ENCODE results near the gene IER5. TPM values are rescaled to one million over a fixed set of nuclear protein-coding genes. Genes with fewer than 3 reads are reported as not detected.

Gene IER5
- total RNA-seq, 1 experiment from 2014 or later: 47.5 TPM

DNA sequence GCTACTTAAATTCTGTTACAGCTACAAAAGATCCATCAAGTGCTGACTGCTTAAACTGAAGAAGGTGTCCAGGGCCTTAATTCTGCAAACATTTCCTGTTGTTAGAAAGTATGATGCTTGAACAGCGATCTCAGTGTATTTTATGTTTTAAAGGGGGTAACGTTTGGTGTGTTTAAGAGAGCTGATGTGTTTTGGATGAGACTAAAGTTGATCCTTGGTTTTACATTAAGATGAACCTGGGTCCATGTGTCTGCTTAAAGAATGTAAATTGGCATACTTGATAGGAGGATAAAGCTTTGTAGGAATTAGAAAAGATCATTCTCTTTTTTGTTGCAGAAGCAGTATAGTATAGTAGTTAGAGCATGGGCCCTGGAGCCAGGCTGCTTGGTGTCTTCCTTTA is 3.6 kb downstream of the IER5 start:
- TF ChIP-seq, protein P1, sequence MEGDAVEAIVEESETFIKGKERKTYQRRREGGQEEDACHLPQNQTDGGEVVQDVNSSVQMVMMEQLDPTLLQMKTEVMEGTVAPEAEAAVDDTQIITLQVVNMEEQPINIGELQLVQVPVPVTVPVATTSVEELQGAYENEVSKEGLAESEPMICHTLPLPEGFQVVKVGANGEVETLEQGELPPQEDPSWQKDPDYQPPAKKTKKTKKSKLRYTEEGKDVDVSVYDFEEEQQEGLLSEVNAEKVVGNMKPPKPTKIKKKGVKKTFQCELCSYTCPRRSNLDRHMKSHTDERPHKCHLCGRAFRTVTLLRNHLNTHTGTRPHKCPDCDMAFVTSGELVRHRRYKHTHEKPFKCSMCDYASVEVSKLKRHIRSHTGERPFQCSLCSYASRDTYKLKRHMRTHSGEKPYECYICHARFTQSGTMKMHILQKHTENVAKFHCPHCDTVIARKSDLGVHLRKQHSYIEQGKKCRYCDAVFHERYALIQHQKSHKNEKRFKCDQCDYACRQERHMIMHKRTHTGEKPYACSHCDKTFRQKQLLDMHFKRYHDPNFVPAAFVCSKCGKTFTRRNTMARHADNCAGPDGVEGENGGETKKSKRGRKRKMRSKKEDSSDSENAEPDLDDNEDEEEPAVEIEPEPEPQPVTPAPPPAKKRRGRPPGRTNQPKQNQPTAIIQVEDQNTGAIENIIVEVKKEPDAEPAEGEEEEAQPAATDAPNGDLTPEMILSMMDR (IDR thresholded peaks at IDR 0.05; ENCODE audit: unreplicated experiment): no peak
- H3K4me3 Mint-ChIP-seq (ENCODE audit: unreplicated experiment): peak overlapping the region; percentile 100
- CTCF ChIA-PET: interaction anchor here (0.5 to 12.1 kb wide), 17 partner anchors 7 to 577 kb away, joined by 3 to 215 read pairs (median 4); no protein-coding TSS in a partner anchor

GRCh38 chr1:181092883-181093458 is 4.5 kb downstream of the IER5 start:
- peaks cover 79% of the 10 kb centered on the region for H3K36me3 Mint-ChIP-seq (ENCODE audit: insufficient read depth, unreplicated experiment)
- ChIA-PET POLR2A (interaction anchor here (0.6 to 38.3 kb wide), 6 partner anchors 13 to 162 kb away, joined by 3 to 1402 read pairs (median 280); partner anchors contain the start of genes MR1 and STX6), CTCF (interaction anchor here (0.6 to 12.1 kb wide), 13 partner anchors 10 to 578 kb away, joined by 3 to 215 read pairs (median 3); no protein-coding TSS in a partner anchor)
- intact Hi-C loops (cut with micrococcal nuclease): no loop called here
- H3K9me3 Mint-ChIP-seq (ENCODE audit: unreplicated experiment): no peaks in the 10 kb centered on the region
- H3K27ac Mint-ChIP-seq (ENCODE audit: low read depth, unreplicated experiment): peak overlapping the region; percentile 32
- H3K4me3 Mint-ChIP-seq (ENCODE audit: unreplicated experiment): peak overlapping the region; percentile 100
- TF ChIP-seq, protein P1 (IDR thresholded peaks at IDR 0.05; ENCODE audit: unreplicated experiment): no peak
- DNase-seq (ENCODE audit: unreplicated experiment): no peak
- H3K27me3 Mint-ChIP-seq (ENCODE audit: insufficient read depth, unreplicated experiment): no peaks in the 10 kb centered on the region
- peaks cover 41% of the 10 kb centered on the region for H3K4me1 Mint-ChIP-seq (ENCODE audit: insufficient read depth, unreplicated experiment)
- BruUV-seq (replicated peaks): no TSS peak

More for the DNA sequence above, 3.6 kb downstream of the IER5 start:
- Mint-ChIP-seq H3K36me3 (ENCODE audit: insufficient read depth, unreplicated experiment) (peaks cover 82% of the 10 kb centered on the region), H3K27me3 (ENCODE audit: insufficient read depth, unreplicated experiment) (no peaks in the 10 kb centered on the region), H3K27ac (ENCODE audit: low read depth, unreplicated experiment) (peak overlapping the region; percentile 99), H3K4me1 (ENCODE audit: insufficient read depth, unreplicated experiment) (peaks cover 49% of the 10 kb centered on the region), H3K9me3 (ENCODE audit: unreplicated experiment) (no peaks in the 10 kb centered on the region)
- POLR2A ChIA-PET: interaction anchor here (0.6 to 38.3 kb wide), 8 partner anchors 12 to 161 kb away, joined by 3 to 1402 read pairs (median 134); partner anchors contain the start of genes MR1 and STX6
- intact Hi-C loops (cut with micrococcal nuclease): no loop called here
- DNase-seq (ENCODE audit: unreplicated experiment): no peak
- BruUV-seq (replicated peaks): no TSS peak

GRCh38 chr1:181094416-181095212 is 6.1 kb downstream of the IER5 start:
- TF ChIP-seq, protein P1 (IDR thresholded peaks at IDR 0.05; ENCODE audit: unreplicated experiment): no peak
- Mint-ChIP-seq H3K27ac (ENCODE audit: low read depth, unreplicated experiment) (peak overlapping the region; percentile 52), H3K4me1 (ENCODE audit: insufficient read depth, unreplicated experiment) (peaks cover 55% of the 10 kb centered on the region), H3K27me3 (ENCODE audit: insufficient read depth, unreplicated experiment) (no peaks in the 10 kb centered on the region), H3K36me3 (ENCODE audit: insufficient read depth, unreplicated experiment) (peaks cover 64% of the 10 kb centered on the region), H3K4me3 (ENCODE audit: unreplicated experiment) (no peak overlapping the region), H3K9me3 (ENCODE audit: unreplicated experiment) (no peaks in the 10 kb centered on the region)
- no TSS peak for BruUV-seq (replicated peaks)
- DNase-seq (ENCODE audit: unreplicated experiment): no peak
- ChIA-PET CTCF (interaction anchor here (0.6 to 14.1 kb wide), 4 partner anchors 8 to 68 kb away, joined by 3 to 198 read pairs (median 3); no protein-coding TSS in a partner anchor), POLR2A (interaction anchor here (10.8 to 38.3 kb wide), 3 partner anchors 19 to 75 kb away, joined by 250 to 1402 read pairs (median 1371); partner anchors contain the start of gene STX6)
- intact Hi-C loops (cut with micrococcal nuclease): no loop called here

GRCh38 chr1:181095260-181095659 is 6.8 kb downstream of the IER5 start:
- BruUV-seq (replicated peaks): no TSS peak
- Mint-ChIP-seq H3K27me3 (ENCODE audit: insufficient read depth, unreplicated experiment) (no peaks in the 10 kb centered on the region), H3K4me1 (ENCODE audit: insufficient read depth, unreplicated experiment) (peaks cover 61% of the 10 kb centered on the region), H3K36me3 (ENCODE audit: insufficient read depth, unreplicated experiment) (peaks cover 58% of the 10 kb centered on the region), H3K27ac (ENCODE audit: low read depth, unreplicated experiment) (peak overlapping the region; percentile 52), H3K4me3 (ENCODE audit: unreplicated experiment) (no peak overlapping the region), H3K9me3 (ENCODE audit: unreplicated experiment) (no peaks in the 10 kb centered on the region)
- POLR2A ChIA-PET: interaction anchor here (10.8 to 38.3 kb wide), 3 partner anchors 18 to 75 kb away, joined by 250 to 1402 read pairs (median 1371); partner anchors contain the start of gene STX6
- DNase-seq (ENCODE audit: unreplicated experiment): no peak
- TF ChIP-seq, protein P1 (IDR thresholded peaks at IDR 0.05; ENCODE audit: unreplicated experiment): no peak
- CTCF ChIA-PET: interaction anchor here (0.6 to 14.1 kb wide), 2 partner anchors 44 to 69 kb away, joined by 3 to 198 read pairs; no protein-coding TSS in a partner anchor
- intact Hi-C loops (cut with micrococcal nuclease): no loop called here

Data from MCF 10A (cell line).